ENCODE measurements around the gene CD2.

Gene CD2

DNA sequence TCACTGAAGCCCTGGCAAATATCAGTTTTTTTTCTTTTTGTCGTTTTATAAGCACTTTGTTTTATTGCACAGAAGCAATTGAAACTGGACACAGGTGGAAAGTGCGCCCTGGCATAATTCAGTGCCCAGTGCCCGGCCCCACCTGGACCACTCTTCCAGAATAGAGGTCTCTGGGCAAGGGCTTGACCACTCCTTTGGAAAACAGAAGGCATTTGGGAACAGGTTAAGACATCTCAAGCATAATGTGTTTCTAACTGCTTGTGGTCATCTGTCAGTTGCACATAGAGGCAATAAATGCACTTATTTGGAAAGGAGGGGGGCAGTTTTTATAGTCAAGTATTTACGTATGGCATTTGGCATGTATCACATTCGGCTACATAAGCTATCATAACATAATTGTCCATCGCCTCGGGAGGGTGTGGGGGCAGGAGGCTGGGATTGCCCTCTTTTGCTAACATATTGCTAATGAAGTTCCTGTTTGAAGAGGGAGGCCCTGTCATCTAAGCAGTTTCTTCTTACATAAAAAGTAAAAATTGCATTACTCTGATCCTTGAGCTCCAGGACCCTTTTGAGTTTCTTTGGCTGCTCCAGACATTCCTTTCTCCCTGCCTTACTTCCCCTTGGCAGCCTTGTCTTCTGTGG lies 14.7 kb upstream of the CD2 start:
- no peaks in the 10 kb centered on the region for H3K36me3 ChIP-seq
- intact Hi-C loops (cut with DNase I; ENCODE audit: low total_unique reads) = loop anchor here (5.0 kb wide), 1 partner anchor 313 kb away; no protein-coding TSS in a partner anchor
- peaks cover 0 to 21% (median 21%) of the 10 kb centered on the region in 3 donors for H3K9me3 ChIP-seq
- H3K27me3 ChIP-seq = no peaks in the 10 kb centered on the region
- H3K27ac ChIP-seq = no peak overlapping the region
- TF ChIP-seq, protein P1, sequence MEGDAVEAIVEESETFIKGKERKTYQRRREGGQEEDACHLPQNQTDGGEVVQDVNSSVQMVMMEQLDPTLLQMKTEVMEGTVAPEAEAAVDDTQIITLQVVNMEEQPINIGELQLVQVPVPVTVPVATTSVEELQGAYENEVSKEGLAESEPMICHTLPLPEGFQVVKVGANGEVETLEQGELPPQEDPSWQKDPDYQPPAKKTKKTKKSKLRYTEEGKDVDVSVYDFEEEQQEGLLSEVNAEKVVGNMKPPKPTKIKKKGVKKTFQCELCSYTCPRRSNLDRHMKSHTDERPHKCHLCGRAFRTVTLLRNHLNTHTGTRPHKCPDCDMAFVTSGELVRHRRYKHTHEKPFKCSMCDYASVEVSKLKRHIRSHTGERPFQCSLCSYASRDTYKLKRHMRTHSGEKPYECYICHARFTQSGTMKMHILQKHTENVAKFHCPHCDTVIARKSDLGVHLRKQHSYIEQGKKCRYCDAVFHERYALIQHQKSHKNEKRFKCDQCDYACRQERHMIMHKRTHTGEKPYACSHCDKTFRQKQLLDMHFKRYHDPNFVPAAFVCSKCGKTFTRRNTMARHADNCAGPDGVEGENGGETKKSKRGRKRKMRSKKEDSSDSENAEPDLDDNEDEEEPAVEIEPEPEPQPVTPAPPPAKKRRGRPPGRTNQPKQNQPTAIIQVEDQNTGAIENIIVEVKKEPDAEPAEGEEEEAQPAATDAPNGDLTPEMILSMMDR (IDR thresholded peaks at IDR 0.05) = no peak
- no peak overlapping the region for H3K4me3 ChIP-seq
- DNase-seq = no peak
- no peaks in the 10 kb centered on the region for H3K4me1 ChIP-seq

DNA sequence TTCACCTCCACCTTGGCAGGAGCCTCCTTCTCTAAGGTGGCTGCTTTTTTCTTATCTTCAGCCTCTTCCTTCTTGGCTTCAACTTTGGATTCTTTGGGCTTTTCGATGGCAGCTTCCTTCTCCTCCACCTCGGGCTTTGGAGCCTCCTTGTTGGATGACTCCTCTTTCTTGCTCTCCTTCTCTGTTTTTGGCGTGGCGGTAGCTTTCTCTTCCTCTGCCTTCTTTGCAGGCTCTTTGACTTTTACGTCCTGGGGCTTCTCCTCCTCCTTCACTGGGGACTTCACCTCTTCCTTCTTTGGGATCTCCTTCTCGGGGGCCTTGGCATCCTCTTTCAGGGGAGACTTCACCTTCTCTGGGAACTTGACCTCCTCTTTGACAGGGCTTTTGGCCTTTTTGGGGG lies 13.9 kb upstream of the CD2 start:
- intact Hi-C loops (cut with DNase I; ENCODE audit: low total_unique reads) = no loop called here
- H3K27ac ChIP-seq = no peak overlapping the region
- H3K27me3 ChIP-seq = no peaks in the 10 kb centered on the region
- H3K9me3 ChIP-seq = peaks cover 0 to 29% (median 22%) of the 10 kb centered on the region in 3 donors
- DNase-seq = no peak
- no peaks in the 10 kb centered on the region for H3K4me1 ChIP-seq
- no peak overlapping the region for H3K4me3 ChIP-seq
- TF ChIP-seq, protein P1 (IDR thresholded peaks at IDR 0.05) = no peak
- H3K36me3 ChIP-seq = no peaks in the 10 kb centered on the region

DNA sequence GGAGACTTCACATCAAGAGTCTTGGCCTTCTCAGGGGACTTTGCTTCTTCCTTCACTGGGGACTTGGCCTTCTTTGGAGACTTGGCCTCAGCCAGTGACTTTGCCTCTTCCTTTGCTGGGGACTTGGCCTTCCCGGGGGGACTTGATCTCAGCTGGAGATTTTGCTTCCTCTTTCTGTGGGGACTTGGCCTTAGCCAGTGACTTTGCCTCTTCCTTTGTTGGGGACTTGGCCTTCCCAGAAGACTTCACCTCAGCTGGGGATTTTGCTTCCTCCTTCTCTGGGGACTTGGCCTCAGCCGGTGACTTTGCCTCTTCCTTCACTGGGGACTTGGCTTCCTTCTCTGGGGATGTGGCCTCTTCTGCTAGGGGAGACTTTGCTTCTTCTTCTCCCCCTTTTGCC lies 13.5 kb upstream of the CD2 start:
- Histone ChIP-seq H3K36me3 (no peaks in the 10 kb centered on the region), H3K9me3 (peaks cover 0 to 29% (median 22%) of the 10 kb centered on the region in 3 donors), H3K4me3 (no peak overlapping the region), H3K27ac (no peak overlapping the region), H3K27me3 (no peaks in the 10 kb centered on the region), H3K4me1 (no peaks in the 10 kb centered on the region)
- intact Hi-C loops (cut with DNase I; ENCODE audit: low total_unique reads) = no loop called here
- DNase-seq = no peak
- TF ChIP-seq, protein P1 (IDR thresholded peaks at IDR 0.05) = no peak

DNA sequence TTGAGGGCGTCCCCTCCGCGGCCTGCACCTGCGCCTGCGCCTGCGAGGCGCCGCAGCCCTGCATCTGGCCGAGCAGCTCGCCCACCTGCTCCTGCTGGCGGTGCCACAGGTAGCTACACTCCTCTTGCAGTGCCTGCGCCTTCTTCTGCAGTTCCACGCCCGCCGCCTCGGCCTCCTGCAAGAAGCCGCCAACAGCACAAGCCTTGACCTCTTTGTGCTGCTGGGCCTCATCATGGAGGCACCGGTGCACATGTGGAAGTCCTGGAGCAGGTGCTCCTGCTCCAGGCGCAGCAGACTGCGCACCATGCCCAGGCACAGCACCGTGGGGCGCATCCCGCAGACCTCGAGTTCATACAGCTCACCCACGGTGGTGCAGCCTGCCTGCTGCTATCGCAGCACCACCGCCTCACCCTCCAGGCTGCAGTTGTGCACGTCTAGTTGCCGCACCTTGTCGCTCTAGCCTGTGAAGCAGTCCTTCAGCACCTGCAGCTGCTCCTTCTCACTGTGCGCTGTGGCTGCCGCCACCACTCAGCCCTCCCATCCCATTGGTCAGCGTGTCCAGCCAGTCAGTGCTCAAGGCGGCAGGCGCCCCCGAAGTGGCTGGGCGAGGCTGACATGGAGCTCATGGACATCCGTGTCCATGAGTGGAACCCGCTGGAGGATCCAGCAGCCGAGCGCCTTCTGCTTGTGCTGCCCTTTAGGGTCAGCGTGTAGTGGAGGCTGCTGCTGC lies 12.2 kb upstream of the CD2 start:
- Histone ChIP-seq H3K36me3 (no peaks in the 10 kb centered on the region), H3K27ac (no peak overlapping the region), H3K27me3 (no peaks in the 10 kb centered on the region), H3K4me3 (no peak overlapping the region), H3K4me1 (no peaks in the 10 kb centered on the region), H3K9me3 (peaks cover 0 to 29% (median 23%) of the 10 kb centered on the region in 3 donors)
- TF ChIP-seq, protein P1 (IDR thresholded peaks at IDR 0.05) = no peak
- no peak for DNase-seq
- intact Hi-C loops (cut with DNase I; ENCODE audit: low total_unique reads) = no loop called here

DNA sequence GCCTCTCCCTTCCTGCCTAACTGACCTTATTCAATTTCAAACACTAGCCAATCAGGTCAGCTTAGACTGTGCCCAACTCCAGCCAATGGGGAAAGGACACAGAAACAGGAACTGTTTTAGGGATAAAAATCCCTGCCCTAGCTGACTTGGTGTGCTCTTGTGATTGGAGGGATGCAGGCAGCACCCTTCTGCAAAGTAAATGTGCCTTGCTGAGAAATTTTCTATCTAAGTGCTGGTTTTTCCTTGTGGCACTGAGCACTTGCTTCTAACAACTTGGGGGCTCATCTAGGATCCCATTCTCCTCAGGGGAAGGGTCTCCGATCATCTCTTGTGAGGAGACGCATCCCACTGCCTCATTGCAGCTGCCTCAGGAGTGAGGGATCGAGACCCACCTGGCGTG lies 10.7 kb upstream of the CD2 start:
- TF ChIP-seq, protein P1 (IDR thresholded peaks at IDR 0.05) = no peak
- intact Hi-C loops (cut with DNase I; ENCODE audit: low total_unique reads) = no loop called here

More for the DNA sequence above, 10.7 kb upstream of the CD2 start:
- no peak overlapping the region for H3K4me3 ChIP-seq
- H3K9me3 ChIP-seq = peaks cover 0 to 38% (median 38%) of the 10 kb centered on the region in 3 donors
- no peaks in the 10 kb centered on the region for H3K36me3 ChIP-seq
- DNase-seq = no peak
- H3K27me3 ChIP-seq = no peaks in the 10 kb centered on the region
- no peak overlapping the region for H3K27ac ChIP-seq
- no peaks in the 10 kb centered on the region for H3K4me1 ChIP-seq
